Upper lobe of left lung (tissue), 4 donors: ENCODE measurements around the gene RHBDD2.

Experiments
- EP300 ChIP-seq, 4 donors: sonication (generic); formaldehyde crosslinking; IDR thresholded peaks; one replicate each; pipeline ENCODE4 v1.5.1; 2017; ENCODE audit warnings: antibody characterized with exemption in 4 of 4, control low read depth in 2 of 4
- POLR2A ChIP-seq, 4 donors: fragments of 450-650 bp; IDR thresholded peaks; one replicate each; pipeline ENCODE4 v1.5.1; 2016 to 2017; ENCODE audit warnings: antibody characterized with exemption in 4 of 4, mild to moderate bottlenecking in 2 of 4
- POLR2AphosphoS5 ChIP-seq, 2 donors: sonication (generic); formaldehyde crosslinking; IDR thresholded peaks; one replicate each; pipeline ENCODE4 v1.5.1; 2017; ENCODE audit warnings: antibody characterized with exemption in 2 of 2
- TF ChIP-seq, protein P1 (sequence below), 6 experiments: fragments of 450-650 bp in 4 of 6; fragments of 200-600 bp in 2 of 6; sonication (generic) in 2 of 6; IDR thresholded peaks; one replicate each; pipeline ENCODE4 v1.5.1; 2016 to 2019; ENCODE audit warnings: antibody characterized with exemption in 6 of 6

- TF ChIP-seq, protein P1, sequence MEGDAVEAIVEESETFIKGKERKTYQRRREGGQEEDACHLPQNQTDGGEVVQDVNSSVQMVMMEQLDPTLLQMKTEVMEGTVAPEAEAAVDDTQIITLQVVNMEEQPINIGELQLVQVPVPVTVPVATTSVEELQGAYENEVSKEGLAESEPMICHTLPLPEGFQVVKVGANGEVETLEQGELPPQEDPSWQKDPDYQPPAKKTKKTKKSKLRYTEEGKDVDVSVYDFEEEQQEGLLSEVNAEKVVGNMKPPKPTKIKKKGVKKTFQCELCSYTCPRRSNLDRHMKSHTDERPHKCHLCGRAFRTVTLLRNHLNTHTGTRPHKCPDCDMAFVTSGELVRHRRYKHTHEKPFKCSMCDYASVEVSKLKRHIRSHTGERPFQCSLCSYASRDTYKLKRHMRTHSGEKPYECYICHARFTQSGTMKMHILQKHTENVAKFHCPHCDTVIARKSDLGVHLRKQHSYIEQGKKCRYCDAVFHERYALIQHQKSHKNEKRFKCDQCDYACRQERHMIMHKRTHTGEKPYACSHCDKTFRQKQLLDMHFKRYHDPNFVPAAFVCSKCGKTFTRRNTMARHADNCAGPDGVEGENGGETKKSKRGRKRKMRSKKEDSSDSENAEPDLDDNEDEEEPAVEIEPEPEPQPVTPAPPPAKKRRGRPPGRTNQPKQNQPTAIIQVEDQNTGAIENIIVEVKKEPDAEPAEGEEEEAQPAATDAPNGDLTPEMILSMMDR (IDR thresholded peaks at IDR 0.05) = no peak
- TF ChIP-seq POLR2A (IDR thresholded peaks at IDR 0.05) (no peak), EP300 (IDR thresholded peaks at IDR 0.05) (no peak), POLR2AphosphoS5 (IDR thresholded peaks at IDR 0.05) (no peak)
Measured at GRCh38 chr7:75921479-75921878, 42.6 kb downstream of the RHBDD2 start.
